ENCODE measurements around the gene SPNS2. TPM values are rescaled to one million over a fixed set of nuclear protein-coding genes. Genes with fewer than 3 reads are reported as not detected.

The SPNS2 gene
- total RNA-seq, 4 donors from 2014 or later: 6.0 to 46.0 (median 22.6) TPM

DNA sequence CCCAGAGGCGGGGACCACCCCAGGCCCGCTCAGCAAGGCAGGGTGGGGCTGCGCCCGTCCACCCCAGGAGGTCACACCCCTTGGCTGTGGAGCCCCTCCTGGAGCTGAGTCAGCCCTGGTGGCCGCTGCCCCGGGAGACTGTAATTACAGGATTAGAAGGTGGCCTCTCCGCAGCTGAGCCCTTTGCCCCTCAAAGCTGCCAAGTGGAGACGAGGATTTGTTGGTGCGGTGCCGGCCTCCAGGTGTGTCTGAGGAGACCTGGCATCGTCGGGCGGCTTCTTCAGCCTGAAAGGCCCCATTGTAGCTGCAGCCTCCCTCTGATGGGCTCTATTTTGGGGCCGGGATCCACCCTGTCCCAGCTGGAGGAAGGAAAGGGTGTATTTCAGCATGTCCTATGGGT, 22.7 kb upstream of the SPNS2 start:
- no peak for TF ChIP-seq CTCF (IDR thresholded peaks at IDR 0.05)
- ATAC-seq (ENCODE audit: low FRiP score) (no peak), DNase-seq (ENCODE audit: low spot score) (no peak)

DNA sequence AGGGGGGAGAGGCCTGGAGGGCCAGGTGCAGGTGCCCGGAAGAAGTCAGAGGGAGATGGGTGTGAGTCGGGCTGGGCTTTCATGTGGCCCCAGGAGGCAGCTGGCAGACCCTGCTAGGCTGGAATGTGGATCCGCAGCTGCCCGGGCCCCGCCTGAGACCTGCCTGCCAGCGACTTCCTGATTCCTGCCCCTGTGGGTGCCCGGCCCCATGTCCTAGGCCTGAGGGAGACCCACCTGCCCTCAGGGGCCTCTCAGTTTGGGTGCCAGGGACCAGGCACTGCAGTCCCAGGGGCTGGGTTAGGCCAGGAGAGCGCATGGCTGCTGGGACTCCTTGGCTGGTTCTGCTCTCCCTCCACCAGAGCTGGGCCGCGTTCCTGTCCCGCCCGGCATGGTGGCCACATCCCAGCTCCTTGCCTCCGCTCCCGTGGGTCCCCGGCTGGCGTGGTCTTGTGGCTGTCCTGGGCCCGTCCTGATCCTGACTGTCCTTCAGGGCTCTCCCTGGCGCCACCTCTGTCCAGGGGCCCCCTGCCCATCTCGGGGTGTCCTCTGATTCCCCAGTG, 22.1 kb upstream of the SPNS2 start:
- TF ChIP-seq CTCF (IDR thresholded peaks at IDR 0.05): no peak
- DNase-seq (ENCODE audit: low spot score) (no peak), ATAC-seq (ENCODE audit: low FRiP score) (no peak)

DNA sequence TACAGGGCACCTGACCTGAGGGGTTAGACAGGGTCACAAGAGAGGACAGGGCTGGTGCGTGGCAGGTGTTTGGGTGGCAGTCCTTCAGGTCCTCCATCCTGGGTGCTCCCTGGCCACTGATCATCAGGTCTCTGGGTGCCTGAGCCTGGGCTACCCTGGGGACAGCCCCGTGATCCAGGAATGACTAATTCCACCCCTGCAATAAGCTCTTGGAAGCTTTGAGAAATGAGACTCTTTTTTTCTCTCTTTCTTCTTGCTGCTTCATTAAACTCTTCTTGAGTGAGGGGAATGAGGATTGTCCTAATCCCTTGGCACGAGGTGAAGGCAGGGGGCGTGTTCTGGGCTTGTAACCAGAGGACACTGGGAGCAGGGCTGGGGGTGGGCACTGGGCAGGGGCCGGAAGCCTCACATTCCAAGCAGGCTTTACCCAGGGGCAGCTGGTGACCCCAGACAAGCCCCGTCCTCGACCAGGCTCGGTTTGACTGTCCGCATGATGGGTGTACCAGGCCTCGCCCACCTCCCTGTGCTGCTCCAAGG, 21.4 kb upstream of the SPNS2 start:
- ATAC-seq (ENCODE audit: low FRiP score) (no peak), DNase-seq (ENCODE audit: low spot score) (no peak)
- no peak for TF ChIP-seq CTCF (IDR thresholded peaks at IDR 0.05)

DNA sequence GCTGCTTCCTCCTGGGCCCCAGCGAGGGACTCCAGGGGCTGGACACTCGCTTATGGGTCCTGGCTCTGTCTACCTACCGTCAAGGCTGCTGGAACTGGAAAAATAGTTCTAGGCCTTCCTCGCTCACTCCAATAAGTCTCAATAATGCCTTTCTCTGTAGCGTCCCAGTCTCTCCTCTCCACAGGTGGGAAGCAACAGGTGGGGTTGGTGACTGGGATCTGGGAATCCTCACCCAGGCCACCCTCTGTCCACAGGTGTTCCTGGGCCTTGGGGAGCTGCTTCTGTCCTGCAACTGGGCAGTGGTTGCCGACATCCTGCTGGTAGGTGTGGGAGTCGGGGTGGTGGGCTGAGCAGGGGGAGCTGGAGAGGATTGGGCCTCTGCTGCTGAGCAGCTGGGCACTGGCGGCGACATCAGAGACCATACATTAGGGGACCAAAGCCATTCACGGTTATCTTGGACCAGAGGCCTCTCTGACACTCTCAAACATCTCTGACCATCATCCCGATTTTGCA, 20.3 kb upstream of the SPNS2 start:
- no peak for TF ChIP-seq CTCF (IDR thresholded peaks at IDR 0.05)
- no peak for DNase-seq (ENCODE audit: low spot score)
- ATAC-seq (ENCODE audit: low FRiP score): no peak

- no peak for TF ChIP-seq CTCF (IDR thresholded peaks at IDR 0.05)
- DNase-seq (ENCODE audit: low spot score) (no peak), ATAC-seq (ENCODE audit: low FRiP score) (no peak)
Observed at GRCh38 chr17:4479340-4479981, 19.2 kb upstream of the SPNS2 start.

- ATAC-seq (ENCODE audit: low FRiP score): no peak
- no peak for DNase-seq (ENCODE audit: low spot score)
- no peak for TF ChIP-seq CTCF (IDR thresholded peaks at IDR 0.05)
Observed at GRCh38 chr17:4479982-4480751, 18.5 kb upstream of the SPNS2 start.

Data from omental fat pad (tissue), 4 donors.